ENCODE data around the gene INCA1.

Gene INCA1

GRCh38 chr17:4951486-4951885 lies 45.8 kb downstream of the INCA1 start:
- H3K4me1 Mint-ChIP-seq = peaks cover 55% of the 10 kb centered on the region
- H3K36me3 Mint-ChIP-seq (ENCODE audit: low read depth) = peaks cover 32% of the 10 kb centered on the region
- H3K9me3 Mint-ChIP-seq = no peaks in the 10 kb centered on the region
- no peak for TF ChIP-seq CTCF (IDR thresholded peaks at IDR 0.05)
- no peak for DNase-seq
- H3K4me3 Mint-ChIP-seq = peak overlapping the region; percentile 85
- peaks cover 5% of the 10 kb centered on the region for H3K27me3 Mint-ChIP-seq (ENCODE audit: low read depth, poor library complexity)
- H3K27ac Mint-ChIP-seq = peak overlapping the region; percentile 94

- DNase-seq = peak; percentile 45
- TF ChIP-seq CTCF (IDR thresholded peaks at IDR 0.05) = no peak
- Mint-ChIP-seq H3K27ac (peak within 1 kb of the TSS; percentile 94), H3K4me1 (peaks cover 55% of the 10 kb centered on the region), H3K27me3 (ENCODE audit: low read depth, poor library complexity) (peaks cover 5% of the 10 kb centered on the region), H3K9me3 (no peaks in the 10 kb centered on the region), H3K36me3 (ENCODE audit: low read depth) (peaks cover 29% of the 10 kb centered on the region), H3K4me3 (peak within 1 kb of the TSS; percentile 85)
Measured at GRCh38 chr17:4950746-4951204, 46.5 kb downstream of the INCA1 start, which contains the start of gene ENO3. ENO3 (plus strand) TSS chr17:4951119; CDS start chr17:4951830, 711 bp downstream.

GRCh38 chr17:4950075-4950745 lies 47.1 kb downstream of the INCA1 start:
- Mint-ChIP-seq H3K4me1 (peaks cover 60% of the 10 kb centered on the region), H3K36me3 (ENCODE audit: low read depth) (peaks cover 29% of the 10 kb centered on the region), H3K27me3 (ENCODE audit: low read depth, poor library complexity) (peaks cover 5% of the 10 kb centered on the region), H3K4me3 (peak overlapping the region; percentile 85), H3K27ac (peak overlapping the region; percentile 94), H3K9me3 (no peaks in the 10 kb centered on the region)
- no peak for TF ChIP-seq CTCF (IDR thresholded peaks at IDR 0.05)
- peak; percentile 65 for DNase-seq

GRCh38 chr17:4949321-4950074 lies 47.8 kb downstream of the INCA1 start:
- no peak for TF ChIP-seq CTCF (IDR thresholded peaks at IDR 0.05)
- Mint-ChIP-seq H3K27me3 (ENCODE audit: low read depth, poor library complexity) (peaks cover 4% of the 10 kb centered on the region), H3K36me3 (ENCODE audit: low read depth) (peaks cover 24% of the 10 kb centered on the region), H3K9me3 (no peaks in the 10 kb centered on the region), H3K4me1 (peaks cover 62% of the 10 kb centered on the region), H3K4me3 (peak overlapping the region; percentile 74), H3K27ac (peak overlapping the region; percentile 79)
- peak; percentile 75 for DNase-seq

GRCh38 chr17:4948931-4949320 lies 48.4 kb downstream of the INCA1 start:
- H3K27ac Mint-ChIP-seq = peak overlapping the region; percentile 99
- H3K9me3 Mint-ChIP-seq = no peaks in the 10 kb centered on the region
- peaks cover 3% of the 10 kb centered on the region for H3K27me3 Mint-ChIP-seq (ENCODE audit: low read depth, poor library complexity)
- H3K4me1 Mint-ChIP-seq = peaks cover 59% of the 10 kb centered on the region
- TF ChIP-seq CTCF (IDR thresholded peaks at IDR 0.05) = no peak
- peak; percentile 81 for DNase-seq
- peaks cover 18% of the 10 kb centered on the region for H3K36me3 Mint-ChIP-seq (ENCODE audit: low read depth)
- H3K4me3 Mint-ChIP-seq = peak overlapping the region; percentile 99
